Measurements from ENCODE around the gene RTN4RL1. TPM values are rescaled to one million over a fixed set of nuclear protein-coding genes. Genes with fewer than 3 reads are reported as not detected.

RTN4RL1 gene
- total and polyA plus RNA-seq, 2 of the 13 experiments (the other 11 are each of a cell fraction or from before 2014, with no cell fraction given), result 0.01 TPM; not detected in 1

GRCh38 chr17:1942066-1942365 lies 83.1 kb downstream of the RTN4RL1 start:
- Histone ChIP-seq H3K4me2 (ENCODE audit: low read depth, low read length) (no peak overlapping the region), H3K79me2 (ENCODE audit: insufficient read depth, low read length) (no peaks in the 10 kb centered on the region), H3K4me1 (ENCODE audit: insufficient read depth, low read length) (peaks cover 16% of the 10 kb centered on the region), H3K27me3 (ENCODE audit: control insufficient read depth in 1 of 2, insufficient read depth in 2 of 2, low read length in 2 of 2) (peaks cover 15 to 56% of the 10 kb centered on the region in 2 experiments; a peak in 4 of 5 replicates), H3K9ac (ENCODE audit: insufficient read depth, low read depth, low read length) (no peak overlapping the region), H3K9me3 (ENCODE audit: low read length) (no peaks in the 10 kb centered on the region), H2AFZ (ENCODE audit: low read length) (no peak overlapping the region), H3K36me3 (replicated peaks in 1 of 2; ENCODE audit: control insufficient read depth in 1 of 2, insufficient read depth in 2 of 2, low read length in 2 of 2) (no peaks in the 10 kb centered on the region), H4K20me1 (ENCODE audit: insufficient read depth, low read length) (no peaks in the 10 kb centered on the region; the same call in 1 of the 2 replicates), H3K27ac (ENCODE audit: extremely low read length, insufficient read depth, low read length) (no peak overlapping the region), H3K4me3 (replicated peaks in 1 of 3; ENCODE audit: insufficient read depth in 1 of 3, low read depth in 2 of 3, low read length in 3 of 3) (no peak overlapping the region)
- in situ Hi-C loops (cut with HindIII; ENCODE audit: extremely low pct_ligation_motif_present, low pct_unique_long_range_greater_than_20kb) (no loop called here), intact Hi-C loops (cut with micrococcal nuclease; ENCODE audit: unreplicated experiment) (no loop called here)
- POLR2A ChIA-PET, result no interaction called here
- FAIRE-seq (no peak), ATAC-seq (no peak), DNase-seq (ENCODE audit: low spot score) (no peak)
- CTCF ChIA-PET (ENCODE audit: low intra/inter-chr PET ratio, low total read pairs), result no interaction called here
- 31% methylated on average over 7 of the region's 7 CpGs for WGBS (ENCODE audit: low lambda C conversion rate)
- BruUV-seq (replicated peaks), result no TSS peak
- TF ChIP-seq ZNF121 (CRISPR knock-in tag; IDR thresholded peaks at IDR 0.05) (no peak), MIER3 (CRISPR knock-in tag; IDR thresholded peaks at IDR 0.05; ENCODE audit: borderline replicate concordance) (no peak), HNRNPUL1 (IDR thresholded peaks at IDR 0.05; ENCODE audit: low read depth, low read length) (no peak), ZNF607 (CRISPR knock-in tag; IDR thresholded peaks at IDR 0.05; ENCODE audit: borderline replicate concordance) (no peak), FOXJ3 (CRISPR knock-in tag; IDR thresholded peaks at IDR 0.05; ENCODE audit: borderline replicate concordance) (no peak), HNRNPLL (IDR thresholded peaks at IDR 0.05; ENCODE audit: low read depth, low read length, poor library complexity, severe bottlenecking) (no peak), SP4 (CRISPR knock-in tag; IDR thresholded peaks at IDR 0.05) (no peak), YEATS4 (CRISPR knock-in tag; IDR thresholded peaks at IDR 0.05; ENCODE audit: borderline replicate concordance) (no peak), CSRNP1 (CRISPR knock-in tag; IDR thresholded peaks at IDR 0.05) (no peak), ZBTB46 (CRISPR knock-in tag; IDR thresholded peaks at IDR 0.05; ENCODE audit: borderline replicate concordance) (no peak)
- TF ChIP-seq, protein P1, sequence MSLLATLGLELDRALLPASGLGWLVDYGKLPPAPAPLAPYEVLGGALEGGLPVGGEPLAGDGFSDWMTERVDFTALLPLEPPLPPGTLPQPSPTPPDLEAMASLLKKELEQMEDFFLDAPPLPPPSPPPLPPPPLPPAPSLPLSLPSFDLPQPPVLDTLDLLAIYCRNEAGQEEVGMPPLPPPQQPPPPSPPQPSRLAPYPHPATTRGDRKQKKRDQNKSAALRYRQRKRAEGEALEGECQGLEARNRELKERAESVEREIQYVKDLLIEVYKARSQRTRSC (CRISPR knock-in tag; IDR thresholded peaks at IDR 0.05; ENCODE audit: low read depth), result no peak
- TF ChIP-seq, protein P2, sequence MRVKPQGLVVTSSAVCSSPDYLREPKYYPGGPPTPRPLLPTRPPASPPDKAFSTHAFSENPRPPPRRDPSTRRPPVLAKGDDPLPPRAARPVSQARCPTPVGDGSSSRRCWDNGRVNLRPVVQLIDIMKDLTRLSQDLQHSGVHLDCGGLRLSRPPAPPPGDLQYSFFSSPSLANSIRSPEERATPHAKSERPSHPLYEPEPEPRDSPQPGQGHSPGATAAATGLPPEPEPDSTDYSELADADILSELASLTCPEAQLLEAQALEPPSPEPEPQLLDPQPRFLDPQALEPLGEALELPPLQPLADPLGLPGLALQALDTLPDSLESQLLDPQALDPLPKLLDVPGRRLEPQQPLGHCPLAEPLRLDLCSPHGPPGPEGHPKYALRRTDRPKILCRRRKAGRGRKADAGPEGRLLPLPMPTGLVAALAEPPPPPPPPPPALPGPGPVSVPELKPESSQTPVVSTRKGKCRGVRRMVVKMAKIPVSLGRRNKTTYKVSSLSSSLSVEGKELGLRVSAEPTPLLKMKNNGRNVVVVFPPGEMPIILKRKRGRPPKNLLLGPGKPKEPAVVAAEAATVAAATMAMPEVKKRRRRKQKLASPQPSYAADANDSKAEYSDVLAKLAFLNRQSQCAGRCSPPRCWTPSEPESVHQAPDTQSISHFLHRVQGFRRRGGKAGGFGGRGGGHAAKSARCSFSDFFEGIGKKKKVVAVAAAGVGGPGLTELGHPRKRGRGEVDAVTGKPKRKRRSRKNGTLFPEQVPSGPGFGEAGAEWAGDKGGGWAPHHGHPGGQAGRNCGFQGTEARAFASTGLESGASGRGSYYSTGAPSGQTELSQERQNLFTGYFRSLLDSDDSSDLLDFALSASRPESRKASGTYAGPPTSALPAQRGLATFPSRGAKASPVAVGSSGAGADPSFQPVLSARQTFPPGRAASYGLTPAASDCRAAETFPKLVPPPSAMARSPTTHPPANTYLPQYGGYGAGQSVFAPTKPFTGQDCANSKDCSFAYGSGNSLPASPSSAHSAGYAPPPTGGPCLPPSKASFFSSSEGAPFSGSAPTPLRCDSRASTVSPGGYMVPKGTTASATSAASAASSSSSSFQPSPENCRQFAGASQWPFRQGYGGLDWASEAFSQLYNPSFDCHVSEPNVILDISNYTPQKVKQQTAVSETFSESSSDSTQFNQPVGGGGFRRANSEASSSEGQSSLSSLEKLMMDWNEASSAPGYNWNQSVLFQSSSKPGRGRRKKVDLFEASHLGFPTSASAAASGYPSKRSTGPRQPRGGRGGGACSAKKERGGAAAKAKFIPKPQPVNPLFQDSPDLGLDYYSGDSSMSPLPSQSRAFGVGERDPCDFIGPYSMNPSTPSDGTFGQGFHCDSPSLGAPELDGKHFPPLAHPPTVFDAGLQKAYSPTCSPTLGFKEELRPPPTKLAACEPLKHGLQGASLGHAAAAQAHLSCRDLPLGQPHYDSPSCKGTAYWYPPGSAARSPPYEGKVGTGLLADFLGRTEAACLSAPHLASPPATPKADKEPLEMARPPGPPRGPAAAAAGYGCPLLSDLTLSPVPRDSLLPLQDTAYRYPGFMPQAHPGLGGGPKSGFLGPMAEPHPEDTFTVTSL (CRISPR knock-in tag; IDR thresholded peaks at IDR 0.05; ENCODE audit: borderline replicate concordance), result no peak
- TF ChIP-seq, protein P3, sequence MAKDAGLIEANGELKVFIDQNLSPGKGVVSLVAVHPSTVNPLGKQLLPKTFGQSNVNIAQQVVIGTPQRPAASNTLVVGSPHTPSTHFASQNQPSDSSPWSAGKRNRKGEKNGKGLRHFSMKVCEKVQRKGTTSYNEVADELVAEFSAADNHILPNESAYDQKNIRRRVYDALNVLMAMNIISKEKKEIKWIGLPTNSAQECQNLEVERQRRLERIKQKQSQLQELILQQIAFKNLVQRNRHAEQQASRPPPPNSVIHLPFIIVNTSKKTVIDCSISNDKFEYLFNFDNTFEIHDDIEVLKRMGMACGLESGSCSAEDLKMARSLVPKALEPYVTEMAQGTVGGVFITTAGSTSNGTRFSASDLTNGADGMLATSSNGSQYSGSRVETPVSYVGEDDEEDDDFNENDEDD (CRISPR knock-in tag; IDR thresholded peaks at IDR 0.05; ENCODE audit: borderline replicate concordance), result no peak

Data from HepG2 (cell line).